HCT116 (cell line): ENCODE data around the gene TPPP2.

Experiments
- TF ChIP-seq, protein P1 (sequence below), 3 experiments: fragments of 200-600 bp in 1 of 3; sonication (generic) in 1 of 3; IDR thresholded peaks in 2 of 3; conservative IDR thresholded peaks in 1 of 3; 2 replicates each; pipeline ENCODE4 v1.5.1; 2012 to 2017; ENCODE audit warnings: low read depth in 2 of 3, low read length in 2 of 3, antibody characterized with exemption in 1 of 3, borderline replicate concordance in 1 of 3, control low read depth in 1 of 3, mild to moderate bottlenecking in 1 of 3, mixed read lengths in 1 of 3, mixed run types in 1 of 3, moderate library complexity in 1 of 3; ENCODE audit not compliant: insufficient read depth in 1 of 3
- TF ChIP-seq, protein P2 (sequence below): IDR thresholded peaks from 2 replicates; pipeline ENCODE4 v1.6.1; 2012

- TF ChIP-seq, protein P1, sequence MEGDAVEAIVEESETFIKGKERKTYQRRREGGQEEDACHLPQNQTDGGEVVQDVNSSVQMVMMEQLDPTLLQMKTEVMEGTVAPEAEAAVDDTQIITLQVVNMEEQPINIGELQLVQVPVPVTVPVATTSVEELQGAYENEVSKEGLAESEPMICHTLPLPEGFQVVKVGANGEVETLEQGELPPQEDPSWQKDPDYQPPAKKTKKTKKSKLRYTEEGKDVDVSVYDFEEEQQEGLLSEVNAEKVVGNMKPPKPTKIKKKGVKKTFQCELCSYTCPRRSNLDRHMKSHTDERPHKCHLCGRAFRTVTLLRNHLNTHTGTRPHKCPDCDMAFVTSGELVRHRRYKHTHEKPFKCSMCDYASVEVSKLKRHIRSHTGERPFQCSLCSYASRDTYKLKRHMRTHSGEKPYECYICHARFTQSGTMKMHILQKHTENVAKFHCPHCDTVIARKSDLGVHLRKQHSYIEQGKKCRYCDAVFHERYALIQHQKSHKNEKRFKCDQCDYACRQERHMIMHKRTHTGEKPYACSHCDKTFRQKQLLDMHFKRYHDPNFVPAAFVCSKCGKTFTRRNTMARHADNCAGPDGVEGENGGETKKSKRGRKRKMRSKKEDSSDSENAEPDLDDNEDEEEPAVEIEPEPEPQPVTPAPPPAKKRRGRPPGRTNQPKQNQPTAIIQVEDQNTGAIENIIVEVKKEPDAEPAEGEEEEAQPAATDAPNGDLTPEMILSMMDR (IDR thresholded peaks at IDR 0.05 in 2 of 3, conservative IDR thresholded peaks at IDR 0.05 in 1 of 3; ENCODE audit: borderline replicate concordance in 1 of 3, insufficient read depth in 1 of 3, low read depth in 2 of 3, low read length in 2 of 3) = no peak
- TF ChIP-seq, protein P2, sequence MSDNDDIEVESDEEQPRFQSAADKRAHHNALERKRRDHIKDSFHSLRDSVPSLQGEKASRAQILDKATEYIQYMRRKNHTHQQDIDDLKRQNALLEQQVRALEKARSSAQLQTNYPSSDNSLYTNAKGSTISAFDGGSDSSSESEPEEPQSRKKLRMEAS = no peak; the same call in 1 of the 2 replicates
These were observed 5.2 kb upstream of the TPPP2 start, which contains the start of gene NDRG2 for GRCh38 chr14:21024585-21025370.
